ENCODE results near the gene COL23A1.

COL23A1 gene

GRCh38 chr5:178196986-178197385, 393.2 kb downstream of the COL23A1 start:
- Histone ChIP-seq H2AFZ (ENCODE audit: low read depth, low read length) (no peak overlapping the region), H3K4me2 (ENCODE audit: low read length) (no peak overlapping the region), H3K36me3 (replicated peaks; ENCODE audit: low read depth, low read length) (no peaks in the 10 kb centered on the region), H3K9me3 (ENCODE audit: insufficient read depth, low read length) (no peaks in the 10 kb centered on the region), H3K9ac (ENCODE audit: low read length) (no peak overlapping the region), H3K27me3 (ENCODE audit: low read depth, low read length) (peaks cover 18% of the 10 kb centered on the region), H3K4me3 (ENCODE audit: low read length) (no peak overlapping the region), H4K20me1 (ENCODE audit: insufficient read depth, low read length) (no peaks in the 10 kb centered on the region), H3K27ac (ENCODE audit: low read length) (no peak overlapping the region), H3K4me1 (ENCODE audit: low read length) (no peaks in the 10 kb centered on the region), H3K79me2 (ENCODE audit: low read length) (no peaks in the 10 kb centered on the region)
- no peak for TF ChIP-seq EZH2phosphoT487 (IDR thresholded peaks at IDR 0.05; ENCODE audit: low read depth)
- peak; percentile 17; the same call in 1 of the 2 replicates for TF ChIP-seq CTCF (IDR thresholded peaks at IDR 0.05; ENCODE audit: low read depth, low read length)

- H3K36me3 ChIP-seq (replicated peaks; ENCODE audit: low read depth, low read length) = no peaks in the 10 kb centered on the region
- no peaks in the 10 kb centered on the region for H3K9me3 ChIP-seq (ENCODE audit: insufficient read depth, low read length)
- TF ChIP-seq EZH2phosphoT487 (IDR thresholded peaks at IDR 0.05; ENCODE audit: low read depth) (no peak), CTCF (IDR thresholded peaks at IDR 0.05; ENCODE audit: low read depth, low read length) (no peak)
Observed at GRCh38 chr5:178196281-178196812, 393.8 kb downstream of the COL23A1 start.

GRCh38 chr5:178194026-178194425, 396.2 kb downstream of the COL23A1 start:
- Histone ChIP-seq H3K4me3 (ENCODE audit: low read length) (no peak overlapping the region), H3K9me3 (ENCODE audit: insufficient read depth, low read length) (no peaks in the 10 kb centered on the region), H4K20me1 (ENCODE audit: insufficient read depth, low read length) (no peaks in the 10 kb centered on the region), H3K4me1 (ENCODE audit: low read length) (no peaks in the 10 kb centered on the region), H3K9ac (ENCODE audit: low read length) (no peak overlapping the region), H3K79me2 (ENCODE audit: low read length) (no peaks in the 10 kb centered on the region), H3K36me3 (replicated peaks; ENCODE audit: low read depth, low read length) (no peaks in the 10 kb centered on the region), H3K27ac (ENCODE audit: low read length) (no peak overlapping the region), H3K4me2 (ENCODE audit: low read length) (no peak overlapping the region), H3K27me3 (ENCODE audit: low read depth, low read length) (peaks cover 18% of the 10 kb centered on the region), H2AFZ (ENCODE audit: low read depth, low read length) (no peak overlapping the region)
- TF ChIP-seq CTCF (IDR thresholded peaks at IDR 0.05; ENCODE audit: low read depth, low read length) (no peak), EZH2phosphoT487 (IDR thresholded peaks at IDR 0.05; ENCODE audit: low read depth) (no peak)

More at GRCh38 chr5:178196281-178196812, 393.8 kb downstream of the COL23A1 start:
- Histone ChIP-seq H3K4me1 (ENCODE audit: low read length) (no peaks in the 10 kb centered on the region), H3K27me3 (ENCODE audit: low read depth, low read length) (peaks cover 18% of the 10 kb centered on the region), H3K9ac (ENCODE audit: low read length) (no peak overlapping the region), H2AFZ (ENCODE audit: low read depth, low read length) (no peak overlapping the region), H4K20me1 (ENCODE audit: insufficient read depth, low read length) (no peaks in the 10 kb centered on the region), H3K4me2 (ENCODE audit: low read length) (no peak overlapping the region), H3K79me2 (ENCODE audit: low read length) (no peaks in the 10 kb centered on the region), H3K27ac (ENCODE audit: low read length) (no peak overlapping the region), H3K4me3 (ENCODE audit: low read length) (no peak overlapping the region)

- H3K27ac ChIP-seq (ENCODE audit: low read length) = no peak overlapping the region
- no peaks in the 10 kb centered on the region for H3K79me2 ChIP-seq (ENCODE audit: low read length)
- H3K36me3 ChIP-seq (replicated peaks; ENCODE audit: low read depth, low read length) = no peaks in the 10 kb centered on the region
- H3K9ac ChIP-seq (ENCODE audit: low read length) = no peak overlapping the region
- no peak overlapping the region for H2AFZ ChIP-seq (ENCODE audit: low read depth, low read length)
- no peak overlapping the region for H3K4me3 ChIP-seq (ENCODE audit: low read length)
- TF ChIP-seq EZH2phosphoT487 (IDR thresholded peaks at IDR 0.05; ENCODE audit: low read depth) (no peak), CTCF (IDR thresholded peaks at IDR 0.05; ENCODE audit: low read depth, low read length) (no peak)
- no peaks in the 10 kb centered on the region for H3K9me3 ChIP-seq (ENCODE audit: insufficient read depth, low read length)
- no peaks in the 10 kb centered on the region for H4K20me1 ChIP-seq (ENCODE audit: insufficient read depth, low read length)
- H3K4me2 ChIP-seq (ENCODE audit: low read length) = no peak overlapping the region
- no peaks in the 10 kb centered on the region for H3K4me1 ChIP-seq (ENCODE audit: low read length)
- H3K27me3 ChIP-seq (ENCODE audit: low read depth, low read length) = peaks cover 18% of the 10 kb centered on the region
Observed at GRCh38 chr5:178193251-178193809, 396.9 kb downstream of the COL23A1 start.

Measured in OCI-LY3 (cell line).